Measurements from ENCODE around the gene IGSF23. TPM values are rescaled to one million over a fixed set of nuclear protein-coding genes. Genes with fewer than 3 reads are reported as not detected.

IGSF23 gene
- total RNA-seq, 4 donors from 2014 or later = not detected

- H3K36me3 ChIP-seq = no peaks in the 10 kb centered on the region
- no peak for TF ChIP-seq POLR2AphosphoS5 (IDR thresholded peaks at IDR 0.05)
- TF ChIP-seq EP300 (IDR thresholded peaks at IDR 0.05; ENCODE audit: low read depth) = no peak
- WGBS, 2 donors (ENCODE audit: low coverage in 1 of 2) = 50 to 64% methylated on average over 6 to 10 of the region's 10 CpGs
- peak overlapping the region in 1 of 4 donors; percentile 35 for H3K27ac ChIP-seq
- H3K9me3 ChIP-seq = no peaks in the 10 kb centered on the region
- H3K4me1 ChIP-seq = peaks cover 0 to 38% (median 16%) of the 10 kb centered on the region in 4 donors
- no peak overlapping the region for H3K4me3 ChIP-seq
- intact Hi-C loops (cut with DNase I; ENCODE audit: low total_unique reads) (no loop called here), in situ Hi-C loops (cut with MboI; ENCODE audit: low pct_ligation_motif_present in 1 of 4, low pct_unique_long_range_greater_than_20kb in 1 of 4, low sequenced_read_pairs in 3 of 4) (loop anchor here in 1 of 4 donors (25.0 kb wide), 1 partner anchor 191 kb away; the partner anchor contains the start of gene CBLC)
- peak; percentile 64 for DNase-seq
- H3K27me3 ChIP-seq = no peaks in the 10 kb centered on the region
Observed at GRCh38 chr19:44596428-44597130, 16.8 kb upstream of the IGSF23 start.

- H3K4me3 ChIP-seq = no peak overlapping the region
- no peaks in the 10 kb centered on the region for H3K27me3 ChIP-seq
- no peak for DNase-seq
- in situ Hi-C loops (cut with MboI; ENCODE audit: low pct_ligation_motif_present in 1 of 4, low pct_unique_long_range_greater_than_20kb in 1 of 4, low sequenced_read_pairs in 3 of 4) = loop anchor here in 1 of 4 donors (25.0 kb wide), 1 partner anchor 190 kb away; the partner anchor contains the start of gene CBLC
- H3K4me1 ChIP-seq = peaks cover 0 to 41% (median 16%) of the 10 kb centered on the region in 4 donors
- H3K36me3 ChIP-seq = no peaks in the 10 kb centered on the region
- H3K27ac ChIP-seq = peak overlapping the region in 2 of 4 donors; percentile 25 to 35
- TF ChIP-seq CTCF (IDR thresholded peaks at IDR 0.05) (no peak), EP300 (IDR thresholded peaks at IDR 0.05; ENCODE audit: low read depth) (no peak), POLR2AphosphoS5 (IDR thresholded peaks at IDR 0.05) (no peak), POLR2A (IDR thresholded peaks at IDR 0.05) (no peak)
- intact Hi-C loops (cut with DNase I; ENCODE audit: low total_unique reads) = no loop called here
- WGBS, 2 donors (ENCODE audit: low coverage in 1 of 2) = 63 to 67% methylated on average over 2 to 3 of the region's 3 CpGs
- H3K9me3 ChIP-seq = no peaks in the 10 kb centered on the region
Observed at GRCh38 chr19:44597131-44597491, 16.3 kb upstream of the IGSF23 start.

- no peak for DNase-seq
- no peak for TF ChIP-seq CTCF (IDR thresholded peaks at IDR 0.05)
- TF ChIP-seq POLR2A (IDR thresholded peaks at IDR 0.05) = no peak
- TF ChIP-seq EP300 (IDR thresholded peaks at IDR 0.05; ENCODE audit: low read depth) = no peak
- no peak for TF ChIP-seq POLR2AphosphoS5 (IDR thresholded peaks at IDR 0.05)
- H3K4me3 ChIP-seq = no peak overlapping the region
- in situ Hi-C loops (cut with MboI; ENCODE audit: low pct_ligation_motif_present in 1 of 4, low pct_unique_long_range_greater_than_20kb in 1 of 4, low sequenced_read_pairs in 3 of 4) (loop anchor here in 1 of 4 donors (25.0 kb wide), 1 partner anchor 189 kb away; the partner anchor contains the start of gene CBLC), intact Hi-C loops (cut with DNase I; ENCODE audit: low total_unique reads) (no loop called here)
- H3K27ac ChIP-seq = peak overlapping the region; percentile 10 to 64 (median 54)
- no peaks in the 10 kb centered on the region for H3K36me3 ChIP-seq
- H3K9me3 ChIP-seq = no peaks in the 10 kb centered on the region
- no peaks in the 10 kb centered on the region for H3K27me3 ChIP-seq
- peaks cover 0 to 45% (median 16%) of the 10 kb centered on the region in 4 donors for H3K4me1 ChIP-seq
Observed at GRCh38 chr19:44598355-44598754, 15.0 kb upstream of the IGSF23 start.

- intact Hi-C loops (cut with DNase I; ENCODE audit: low total_unique reads) (no loop called here), in situ Hi-C loops (cut with MboI; ENCODE audit: low pct_ligation_motif_present in 1 of 4, low pct_unique_long_range_greater_than_20kb in 1 of 4, low sequenced_read_pairs in 3 of 4) (loop anchor here in 1 of 4 donors (25.0 kb wide), 1 partner anchor 188 kb away; the partner anchor contains the start of gene CBLC)
- peak; percentile 85 for DNase-seq
- H3K27ac ChIP-seq = peak overlapping the region; percentile 48 to 68 (median 64)
- 30 to 60% methylated on average over 2 to 3 of the region's 3 CpGs for WGBS, 2 donors (ENCODE audit: low coverage in 1 of 2)
- H3K9me3 ChIP-seq = no peaks in the 10 kb centered on the region
- no peak overlapping the region for H3K4me3 ChIP-seq
- H3K36me3 ChIP-seq = no peaks in the 10 kb centered on the region
- no peaks in the 10 kb centered on the region for H3K27me3 ChIP-seq
- TF ChIP-seq POLR2A (IDR thresholded peaks at IDR 0.05) (no peak), EP300 (IDR thresholded peaks at IDR 0.05; ENCODE audit: low read depth) (no peak), POLR2AphosphoS5 (IDR thresholded peaks at IDR 0.05) (peak in 2 of 3 donors; percentile 40 to 53), CTCF (IDR thresholded peaks at IDR 0.05) (peak in 1 of 5 experiments; percentile 37)
- peaks cover 0 to 45% (median 16%) of the 10 kb centered on the region in 4 donors for H3K4me1 ChIP-seq
Observed at GRCh38 chr19:44598880-44599279, 14.5 kb upstream of the IGSF23 start.

Measured in transverse colon (tissue), 4 donors.